PC-3 (cell line): Measurements from ENCODE around the gene TMEM202. TPM values are rescaled to one million over a fixed set of nuclear protein-coding genes. Genes with fewer than 3 reads are reported as not detected.

Source experiments
- ATAC-seq: fragments of 200-7000 bp; cut with Tn5 transposase; 2 replicates; pipeline ENCODE4 v1.9.1; 2020; ENCODE audit warnings: mild to moderate bottlenecking, moderate library complexity
- BruUV-seq: library from RNA; stranded (reverse); fragments of 400-500 nt; replicated peaks from 2 replicates; lab custom pipeline; 2021; lab: Mats Ljungman, UMichigan
- CTCF ChIA-PET: fragments of 300-600 bp; sonication (Branson Sonifier 250); formaldehyde crosslinking; loops from one replicate; lab custom pipeline; 2022; ENCODE audit warnings: antibody characterized with exemption; lab: Charles Lee
- POLR2A ChIA-PET: fragments of 300-600 bp; sonication (Branson Sonifier 250); formaldehyde crosslinking; loops from one replicate; lab custom pipeline; 2022; ENCODE audit warnings: antibody characterized with exemption; ENCODE audit not compliant: unreplicated experiment; lab: Charles Lee
- DNase-seq: peaks from one replicate; pipeline ENCODE4 v3.0.0-alpha.2; 2015
- H2AFZ ChIP-seq: fragments of 300-600 bp; sonication (generic); 2 replicates; pipeline ENCODE4 v1.6.0; 2016; ENCODE audit warnings: antibody characterized with exemption, low read length
- H3F3A ChIP-seq: fragments of 300-600 bp; sonication (generic); one replicate; pipeline ENCODE4 v1.6.0; 2017; ENCODE audit warnings: antibody characterized with exemption, low read length, control low read depth, mild to moderate bottlenecking; ENCODE audit not compliant: unreplicated experiment
- H3K27ac ChIP-seq: fragments of 300-600 bp; sonication (generic); 2 replicates; pipeline ENCODE4 v1.5.1; 2016; ENCODE audit warnings: mild to moderate bottlenecking, low read length
- H3K27me3 ChIP-seq: fragments of 300-600 bp; sonication (generic); 2 replicates; pipeline ENCODE4 v1.6.1; 2016; ENCODE audit warnings: low read length, mixed read lengths
- H3K36me3 ChIP-seq: fragments of 300-600 bp; sonication (generic); 2 replicates; pipeline ENCODE4 v1.6.1; 2016; ENCODE audit warnings: low read depth, mixed run types, low read length, mixed read lengths
- H3K4me1 ChIP-seq: fragments of 300-600 bp; sonication (generic); 2 replicates; pipeline ENCODE4 v1.5.1; 2016; ENCODE audit warnings: low read length; ENCODE audit not compliant: insufficient read depth
- H3K4me2 ChIP-seq: fragments of 300-600 bp; sonication (generic); 2 replicates; pipeline ENCODE4 v1.6.0; 2016; ENCODE audit warnings: low read length
- H3K4me3 ChIP-seq: fragments of 300-600 bp; sonication (generic); 2 replicates; pipeline ENCODE4 v1.5.1; 2016; ENCODE audit warnings: mild to moderate bottlenecking, low read length, mixed read lengths
- H3K79me2 ChIP-seq: fragments of 300-600 bp; sonication (generic); 2 replicates; pipeline ENCODE4 v1.6.1; 2017; ENCODE audit warnings: low read length, mixed read lengths
- H3K9ac ChIP-seq: fragments of 300-600 bp; sonication (generic); 2 replicates; pipeline ENCODE4 v1.6.0; 2016; ENCODE audit warnings: mild to moderate bottlenecking, low read length
- H3K9me2 ChIP-seq: fragments of 300-600 bp; sonication (generic); replicated peaks from 2 replicates; pipeline ENCODE4 v1.6.1; 2016; ENCODE audit warnings: mixed run types, low read length, mixed read lengths
- H3K9me3 ChIP-seq: fragments of 300-600 bp; sonication (generic); 2 replicates; pipeline ENCODE4 v1.6.1; 2016; ENCODE audit warnings: low read length, mixed read lengths
- H4K20me1 ChIP-seq: fragments of 300-600 bp; sonication (generic); 2 replicates; pipeline ENCODE4 v1.6.1; 2016; ENCODE audit warnings: low read length, mixed read lengths
- CTCF ChIP-seq: fragments of 300-600 bp; sonication (generic); conservative IDR thresholded peaks from 2 replicates; pipeline ENCODE4 v1.5.1; 2017; ENCODE audit warnings: antibody characterized with exemption, low read depth, mild to moderate bottlenecking, low read length
- EZH2 ChIP-seq: fragments of 300-600 bp; sonication (generic); IDR thresholded peaks from one replicate; pipeline ENCODE4 v1.6.1; 2017; ENCODE audit warnings: antibody characterized with exemption, mild to moderate bottlenecking, low read length; ENCODE audit not compliant: unreplicated experiment
- EZH2phosphoT487 ChIP-seq: fragments of 300-600 bp; sonication (generic); IDR thresholded peaks from 2 replicates; pipeline ENCODE4 v1.6.1; 2018; ENCODE audit warnings: mild to moderate bottlenecking, antibody characterized with exemption, low read length, borderline replicate concordance
- intact Hi-C: fragments of 100-400 bp; cut with micrococcal nuclease; formaldehyde crosslinking; loops from 2 replicates; pipeline ENCODE4 v1.9.0; 2023
- total RNA-seq: library from RNA; depleted of rRNA; stranded (reverse); fragments of >200 nt; gene quantifications from 2 replicates; pipeline ENCODE4 v1.2.3, GENCODE V29; 2014

Gene TMEM202
- total RNA-seq, 1 experiment from 2014 or later, result not detected

- Histone ChIP-seq H3K4me1 (no peaks in the 10 kb centered on the region), H3K36me3 (no peaks in the 10 kb centered on the region), H3K9me2 (no peaks in the 10 kb centered on the region), H4K20me1 (no peaks in the 10 kb centered on the region), H3K9ac (no peak overlapping the region), H3K9me3 (no peaks in the 10 kb centered on the region), H3K4me3 (no peak overlapping the region), H3K27me3 (no peaks in the 10 kb centered on the region), H3K27ac (no peak overlapping the region), H3F3A (no peaks in the 10 kb centered on the region), H3K79me2 (no peaks in the 10 kb centered on the region), H3K4me2 (no peak overlapping the region), H2AFZ (no peak overlapping the region)
- ATAC-seq (no peak), DNase-seq (no peak)
- TF ChIP-seq EZH2, result no peak
- no peak for TF ChIP-seq EZH2phosphoT487
- no peak for TF ChIP-seq CTCF
- POLR2A ChIA-PET, result interaction anchor here (0.6 kb wide), 1 partner anchor 45 kb away, joined by 10 read pairs; no protein-coding TSS in a partner anchor
- intact Hi-C loops, result no loop called here
- CTCF ChIA-PET, result no interaction called here
- BruUV-seq, result no TSS peak
These were observed 32.3 kb upstream of the TMEM202 start for GRCh38 chr15:72365844-72366243.

- Histone ChIP-seq H3K9me3 (no peaks in the 10 kb centered on the region), H3K79me2 (no peaks in the 10 kb centered on the region), H4K20me1 (no peaks in the 10 kb centered on the region), H3K4me2 (no peak overlapping the region), H3K27ac (no peak overlapping the region), H3K9me2 (no peaks in the 10 kb centered on the region), H3F3A (no peaks in the 10 kb centered on the region), H3K36me3 (no peaks in the 10 kb centered on the region), H3K4me1 (no peaks in the 10 kb centered on the region), H2AFZ (no peak overlapping the region), H3K27me3 (no peaks in the 10 kb centered on the region), H3K4me3 (no peak overlapping the region), H3K9ac (no peak overlapping the region)
- no peak for ATAC-seq
- TF ChIP-seq CTCF, result no peak
- no peak for TF ChIP-seq EZH2
- TF ChIP-seq EZH2phosphoT487, result no peak
- intact Hi-C loops, result no loop called here
- ChIA-PET CTCF (no interaction called here), POLR2A (no interaction called here)
- no TSS peak for BruUV-seq
- no peak for DNase-seq
These were observed 29.8 kb upstream of the TMEM202 start for GRCh38 chr15:72368325-72368724.

- ATAC-seq (no peak), DNase-seq (no peak)
- no peaks in the 10 kb centered on the region for H3K36me3 ChIP-seq
- H4K20me1 ChIP-seq, result no peaks in the 10 kb centered on the region
- no peak overlapping the region for H3K27ac ChIP-seq
- no peaks in the 10 kb centered on the region for H3K9me2 ChIP-seq
- H3K9ac ChIP-seq, result no peak overlapping the region
- H3K4me3 ChIP-seq, result no peak overlapping the region
- H3F3A ChIP-seq, result no peaks in the 10 kb centered on the region
- no peak overlapping the region for H3K4me2 ChIP-seq
- intact Hi-C loops, result no loop called here
- no peaks in the 10 kb centered on the region for H3K79me2 ChIP-seq
- CTCF ChIA-PET, result no interaction called here
- no TSS peak for BruUV-seq
- no peaks in the 10 kb centered on the region for H3K9me3 ChIP-seq
- H2AFZ ChIP-seq, result no peak overlapping the region
- POLR2A ChIA-PET, result no interaction called here
- no peaks in the 10 kb centered on the region for H3K27me3 ChIP-seq
- TF ChIP-seq EZH2, result no peak
- TF ChIP-seq EZH2phosphoT487, result no peak
- TF ChIP-seq CTCF, result no peak
- H3K4me1 ChIP-seq, result no peaks in the 10 kb centered on the region
These were observed 29.2 kb upstream of the TMEM202 start for GRCh38 chr15:72368899-72369298.
